DND-41 (cell line): Measurements from ENCODE around the gene DMRT1.

ENCODE experiments used
- EZH2 ChIP-seq: IDR thresholded peaks from 3 replicates; pipeline ENCODE4 v1.6.1; 2012; ENCODE audit warnings: borderline replicate concordance, low read depth, mild to moderate bottlenecking, moderate library complexity, low read length, inconsistent platforms; ENCODE audit not compliant: severe bottlenecking
- TF ChIP-seq, protein P1 (sequence below): IDR thresholded peaks from 2 replicates; pipeline ENCODE4 v1.5.1; 2012; ENCODE audit warnings: borderline replicate concordance, low read length, moderate library complexity, mild to moderate bottlenecking; ENCODE audit not compliant: poor library complexity, severe bottlenecking; ENCODE audit errors: extremely low read depth

- TF ChIP-seq, protein P1, sequence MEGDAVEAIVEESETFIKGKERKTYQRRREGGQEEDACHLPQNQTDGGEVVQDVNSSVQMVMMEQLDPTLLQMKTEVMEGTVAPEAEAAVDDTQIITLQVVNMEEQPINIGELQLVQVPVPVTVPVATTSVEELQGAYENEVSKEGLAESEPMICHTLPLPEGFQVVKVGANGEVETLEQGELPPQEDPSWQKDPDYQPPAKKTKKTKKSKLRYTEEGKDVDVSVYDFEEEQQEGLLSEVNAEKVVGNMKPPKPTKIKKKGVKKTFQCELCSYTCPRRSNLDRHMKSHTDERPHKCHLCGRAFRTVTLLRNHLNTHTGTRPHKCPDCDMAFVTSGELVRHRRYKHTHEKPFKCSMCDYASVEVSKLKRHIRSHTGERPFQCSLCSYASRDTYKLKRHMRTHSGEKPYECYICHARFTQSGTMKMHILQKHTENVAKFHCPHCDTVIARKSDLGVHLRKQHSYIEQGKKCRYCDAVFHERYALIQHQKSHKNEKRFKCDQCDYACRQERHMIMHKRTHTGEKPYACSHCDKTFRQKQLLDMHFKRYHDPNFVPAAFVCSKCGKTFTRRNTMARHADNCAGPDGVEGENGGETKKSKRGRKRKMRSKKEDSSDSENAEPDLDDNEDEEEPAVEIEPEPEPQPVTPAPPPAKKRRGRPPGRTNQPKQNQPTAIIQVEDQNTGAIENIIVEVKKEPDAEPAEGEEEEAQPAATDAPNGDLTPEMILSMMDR = no peak
- no peak for TF ChIP-seq EZH2
Observed at GRCh38 chr9:995192-995591, 153.7 kb downstream of the DMRT1 start.
